Smooth muscle cell (in vitro differentiated cells): ENCODE results near the gene PDE4B. TPM values are rescaled to one million over a fixed set of nuclear protein-coding genes. Genes with fewer than 3 reads are reported as not detected.

ENCODE experiments used
- DNase-seq: peaks from one replicate; lab custom pipeline; 2025; ENCODE audit not compliant: unreplicated experiment; lab: John Stamatoyannopoulos, UW
- H2AFZ ChIP-seq: fragments of 200-600 bp; sonication (generic); 2 replicates; pipeline ENCODE4 v1.6.0; 2016; ENCODE audit warnings: antibody characterized with exemption, low read depth, mild to moderate bottlenecking
- H3F3A ChIP-seq: fragments of 200-600 bp; sonication (generic); 2 replicates; pipeline ENCODE4 v1.6.0; 2017; ENCODE audit warnings: antibody characterized with exemption, low read depth
- H3K27ac ChIP-seq: fragments of 200-600 bp; sonication (generic); 2 replicates; pipeline ENCODE4 v1.5.1; 2016; ENCODE audit warnings: low read depth, mild to moderate bottlenecking
- H3K27me3 ChIP-seq: fragments of 200-600 bp; sonication (generic); 2 replicates; pipeline ENCODE4 v1.6.1; 2016; ENCODE audit warnings: low read depth, mild to moderate bottlenecking
- H3K36me3 ChIP-seq: fragments of 200-600 bp; sonication (generic); 2 replicates; pipeline ENCODE4 v1.5.1; 2016; ENCODE audit warnings: low read depth
- H3K4me1 ChIP-seq: fragments of 200-600 bp; sonication (generic); 2 replicates; pipeline ENCODE4 v1.5.1; 2016; ENCODE audit warnings: low read depth
- H3K4me2 ChIP-seq: fragments of 200-600 bp; sonication (generic); 2 replicates; pipeline ENCODE4 v1.6.0; 2016; ENCODE audit warnings: mild to moderate bottlenecking
- H3K4me3 ChIP-seq: fragments of 200-600 bp; sonication (generic); 2 replicates; pipeline ENCODE4 v1.5.1; 2016; ENCODE audit warnings: mild to moderate bottlenecking
- H3K79me2 ChIP-seq: fragments of 200-600 bp; sonication (generic); 2 replicates; pipeline ENCODE4 v1.6.0; 2016; ENCODE audit warnings: low read depth, mild to moderate bottlenecking
- H3K9ac ChIP-seq: fragments of 200-600 bp; sonication (generic); 2 replicates; pipeline ENCODE4 v1.6.0; 2016; ENCODE audit warnings: low read depth
- H3K9me3 ChIP-seq: fragments of 200-600 bp; sonication (generic); replicated peaks from 2 replicates; pipeline ENCODE4 v1.5.1; 2016; ENCODE audit warnings: low read depth
- H4K20me1 ChIP-seq: fragments of 200-600 bp; sonication (generic); 2 replicates; pipeline ENCODE4 v1.6.0; 2016; ENCODE audit warnings: low read depth
- whole genome bisulfite sequencing: methylation state at CpG from one replicate; pipeline ENCODE4 v1.1.7; 2016; ENCODE audit warnings: low lambda C conversion rate; 5-methylcytosine and 5-hydroxymethylcytosine counted together
- polyA plus RNA-seq: library from polyadenylated mRNA; unstranded; fragments of >200 nt; fragmentation: Nextera tagmentation; extraction: Ambion mirVana; gene quantifications from 2 replicates; pipeline ENCODE4 v1.2.1, GENCODE V29; 2016
- total RNA-seq: library from RNA; depleted of rRNA; stranded (reverse); fragments of >200 nt; gene quantifications from 2 replicates; pipeline ENCODE4 v1.2.3, GENCODE V29; 2014
- TF ChIP-seq, protein P1 (sequence below): fragments of 200-600 bp; sonication (generic); IDR thresholded peaks from 2 replicates; pipeline ENCODE4 v1.5.1; 2017; ENCODE audit warnings: borderline replicate concordance, mild to moderate bottlenecking, antibody characterized with exemption; ENCODE audit not compliant: insufficient read depth, poor library complexity, severe bottlenecking

The PDE4B gene
- total and polyA plus RNA-seq, 2 experiments from 2014 or later: 18.5 to 24.8 TPM

DNA sequence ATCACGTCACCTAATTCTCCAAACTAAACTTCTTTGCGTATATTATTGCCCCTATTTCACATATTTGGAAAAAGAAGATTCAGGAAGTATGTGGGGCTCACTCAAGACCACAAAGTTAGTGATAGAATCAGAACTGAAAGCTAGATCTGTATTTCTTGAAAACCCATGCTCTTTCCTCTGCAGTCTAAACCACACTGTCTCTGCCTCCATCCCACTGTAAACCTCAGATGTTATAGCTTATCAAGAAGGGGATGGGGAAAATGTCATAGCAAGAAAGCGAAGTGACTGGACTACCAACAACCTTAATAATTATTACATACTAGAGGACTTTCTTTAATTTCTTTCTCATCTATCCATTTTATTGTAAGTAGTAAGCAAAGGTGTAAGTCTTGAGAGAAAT is 483.5 kb downstream of the PDE4B start:
- Histone ChIP-seq H3K9ac (no peak overlapping the region), H3K27ac (peak overlapping the region; percentile 93), H3K27me3 (no peaks in the 10 kb centered on the region), H2AFZ (no peak overlapping the region), H3F3A (peaks cover 23% of the 10 kb centered on the region), H3K4me3 (no peak overlapping the region), H3K4me1 (peaks cover 19% of the 10 kb centered on the region), H4K20me1 (no peaks in the 10 kb centered on the region), H3K9me3 (no peaks in the 10 kb centered on the region), H3K36me3 (no peaks in the 10 kb centered on the region), H3K79me2 (no peaks in the 10 kb centered on the region), H3K4me2 (peak overlapping the region; percentile 47)
- WGBS: 63% methylated on average over 3 of the region's 3 CpGs
- TF ChIP-seq, protein P1, sequence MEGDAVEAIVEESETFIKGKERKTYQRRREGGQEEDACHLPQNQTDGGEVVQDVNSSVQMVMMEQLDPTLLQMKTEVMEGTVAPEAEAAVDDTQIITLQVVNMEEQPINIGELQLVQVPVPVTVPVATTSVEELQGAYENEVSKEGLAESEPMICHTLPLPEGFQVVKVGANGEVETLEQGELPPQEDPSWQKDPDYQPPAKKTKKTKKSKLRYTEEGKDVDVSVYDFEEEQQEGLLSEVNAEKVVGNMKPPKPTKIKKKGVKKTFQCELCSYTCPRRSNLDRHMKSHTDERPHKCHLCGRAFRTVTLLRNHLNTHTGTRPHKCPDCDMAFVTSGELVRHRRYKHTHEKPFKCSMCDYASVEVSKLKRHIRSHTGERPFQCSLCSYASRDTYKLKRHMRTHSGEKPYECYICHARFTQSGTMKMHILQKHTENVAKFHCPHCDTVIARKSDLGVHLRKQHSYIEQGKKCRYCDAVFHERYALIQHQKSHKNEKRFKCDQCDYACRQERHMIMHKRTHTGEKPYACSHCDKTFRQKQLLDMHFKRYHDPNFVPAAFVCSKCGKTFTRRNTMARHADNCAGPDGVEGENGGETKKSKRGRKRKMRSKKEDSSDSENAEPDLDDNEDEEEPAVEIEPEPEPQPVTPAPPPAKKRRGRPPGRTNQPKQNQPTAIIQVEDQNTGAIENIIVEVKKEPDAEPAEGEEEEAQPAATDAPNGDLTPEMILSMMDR: no peak
- no peak for DNase-seq

DNA sequence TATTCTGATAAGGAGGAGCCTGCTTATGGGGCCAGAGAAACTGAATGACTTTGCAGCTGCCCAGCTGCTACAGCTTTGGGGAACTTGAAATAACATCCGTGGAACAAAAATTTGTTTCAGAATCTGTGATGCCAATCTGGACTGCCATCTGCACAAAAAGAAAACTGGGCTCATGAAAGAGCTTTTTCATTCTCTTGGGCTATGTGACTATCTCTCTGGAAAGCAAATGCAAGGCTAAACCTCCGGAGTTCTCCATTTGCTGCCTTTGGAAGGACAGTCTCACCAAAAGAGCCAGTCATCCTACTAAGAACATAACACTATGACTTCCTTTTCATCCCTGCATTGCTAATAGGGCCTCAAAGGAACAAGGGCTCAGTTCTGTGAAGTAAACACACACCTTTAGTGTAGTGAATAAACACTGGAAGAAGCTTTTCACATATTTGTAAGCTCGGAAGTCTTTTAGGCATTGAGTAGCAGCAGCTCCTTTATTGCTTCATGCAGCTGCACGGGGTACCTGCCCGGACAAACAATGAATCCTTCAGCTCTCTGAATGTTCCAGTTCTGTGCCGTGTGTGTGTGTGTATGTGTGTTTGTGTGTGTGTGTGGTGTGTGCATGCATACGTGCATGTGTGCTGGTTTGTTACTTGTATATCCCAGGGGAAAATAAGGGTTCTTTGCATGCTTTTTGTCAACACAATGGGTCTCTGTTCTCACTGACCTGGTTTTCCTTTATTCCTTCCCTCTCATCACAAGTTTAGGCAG is 485.7 kb downstream of the PDE4B start:
- Histone ChIP-seq H3K9me3 (no peaks in the 10 kb centered on the region), H3K79me2 (no peaks in the 10 kb centered on the region), H3K4me3 (no peak overlapping the region), H3F3A (peaks cover 6% of the 10 kb centered on the region), H3K27me3 (no peaks in the 10 kb centered on the region), H2AFZ (peak overlapping the region; percentile 50), H3K4me1 (peaks cover 12% of the 10 kb centered on the region), H3K4me2 (no peak overlapping the region), H3K36me3 (no peaks in the 10 kb centered on the region), H3K9ac (no peak overlapping the region), H4K20me1 (no peaks in the 10 kb centered on the region), H3K27ac (no peak overlapping the region)
- 62% methylated on average over 7 of the region's 7 CpGs for WGBS
- TF ChIP-seq, protein P1: no peak
- DNase-seq: no peak

DNA sequence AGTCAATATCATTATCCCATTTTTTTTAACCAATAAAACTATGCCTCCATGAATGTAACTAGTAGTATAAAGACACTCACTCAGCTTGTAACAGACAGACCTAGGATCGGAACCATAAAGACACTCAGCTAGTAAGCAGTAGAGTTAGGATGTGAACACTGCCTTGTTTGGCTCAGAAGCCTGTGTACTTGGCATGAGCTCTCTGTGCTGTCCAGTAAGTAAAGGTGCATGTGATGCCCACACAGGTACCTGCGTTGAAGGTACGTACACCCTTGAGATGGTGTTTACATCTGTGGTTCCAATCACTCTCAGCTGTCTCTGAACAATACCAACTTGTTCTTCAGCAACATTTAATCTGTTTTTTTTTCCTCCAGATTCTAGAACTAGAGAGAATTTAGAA is 489.1 kb downstream of the PDE4B start:
- peak overlapping the region; percentile 53 for H3K4me2 ChIP-seq
- no peaks in the 10 kb centered on the region for H3K79me2 ChIP-seq
- no peak overlapping the region for H3K4me3 ChIP-seq
- H4K20me1 ChIP-seq: no peaks in the 10 kb centered on the region
- H3K9ac ChIP-seq: no peak overlapping the region
- H3K9me3 ChIP-seq: no peaks in the 10 kb centered on the region
- H3F3A ChIP-seq: no peaks in the 10 kb centered on the region
- no peaks in the 10 kb centered on the region for H3K27me3 ChIP-seq
- peak overlapping the region; percentile 26 for H3K27ac ChIP-seq
- no peak for DNase-seq
- peaks cover 5% of the 10 kb centered on the region for H3K4me1 ChIP-seq
- 95% methylated on average over 3 of the region's 3 CpGs for WGBS
- no peaks in the 10 kb centered on the region for H3K36me3 ChIP-seq
- H2AFZ ChIP-seq: peak overlapping the region; percentile 40
- TF ChIP-seq, protein P1: no peak
